SHP77 (cell line): ENCODE data around the gene TPRX1.
A peak's percentile ranks its signal among the peaks of the same experiment; 100 is the strongest.
"Not testable (repeated sequence)": the region's sequence is repeated elsewhere in the genome, so short reads cannot be mapped to it uniquely, and the experiment has no call there.

ENCODE experiments used
- DNase-seq, 2 experiments: peaks; one replicate each; lab custom pipeline; 2025; lab: John Stamatoyannopoulos, UW

TPRX1 gene

GRCh38 chr19:47802521-47803043 is 1.8 kb downstream of the TPRX1 start:
- no peak for DNase-seq

- DNase-seq, result no peak
These were observed 3.1 kb downstream of the TPRX1 start for GRCh38 chr19:47801270-47801669.

GRCh38 chr19:47798904-47799266 is 5.5 kb downstream of the TPRX1 start:
- DNase-seq, result no peak

- DNase-seq, result no peak
These were observed 6.1 kb downstream of the TPRX1 start for GRCh38 chr19:47797996-47798903.

DNA sequence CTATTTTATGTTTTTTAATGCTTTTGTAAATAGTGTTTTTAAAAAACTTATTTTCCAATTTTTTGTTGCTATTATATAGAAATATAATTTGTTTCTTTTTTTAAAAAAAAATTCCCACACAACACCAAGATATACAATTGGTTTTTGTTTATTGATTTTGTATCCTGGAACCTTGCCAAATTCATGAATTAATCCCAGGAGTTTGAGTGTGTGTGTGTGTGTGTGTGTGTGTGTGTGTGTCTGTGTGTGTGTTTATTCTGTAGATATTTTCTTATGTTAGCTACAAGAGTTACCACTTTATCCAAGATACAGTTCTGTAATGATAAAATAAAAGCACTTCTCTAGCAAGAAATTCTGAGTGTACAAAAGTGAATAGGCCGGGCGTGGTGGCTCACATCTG is 7.6 kb downstream of the TPRX1 start:
- no peak for DNase-seq

DNA sequence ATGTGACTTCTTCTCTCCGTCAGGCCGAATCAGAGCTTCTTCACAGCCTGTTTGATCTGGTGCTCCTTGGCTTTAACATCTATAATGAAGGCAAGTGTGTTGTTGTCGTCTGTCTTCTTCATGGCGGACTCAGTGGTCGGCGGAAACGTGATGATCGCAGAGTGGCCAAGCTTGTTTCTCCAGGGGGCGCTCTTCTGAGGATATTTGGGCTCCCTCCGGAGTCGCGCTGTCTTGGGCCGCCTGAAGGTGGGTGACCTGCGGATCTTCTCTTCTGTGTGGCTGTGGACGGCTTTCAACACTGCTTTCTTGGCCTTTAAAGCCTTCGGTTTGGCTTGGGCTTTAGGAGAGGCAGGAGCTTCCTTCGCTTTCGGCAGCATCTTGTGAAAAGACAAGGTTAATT is 9.8 kb downstream of the TPRX1 start:
- DNase-seq, result no peak

GRCh38 chr19:47792616-47793015 is 11.7 kb downstream of the TPRX1 start:
- DNase-seq, result no peak

GRCh38 chr19:47790398-47790814 is 13.9 kb downstream of the TPRX1 start:
- DNase-seq, result peak; percentile 57 to 78

DNA sequence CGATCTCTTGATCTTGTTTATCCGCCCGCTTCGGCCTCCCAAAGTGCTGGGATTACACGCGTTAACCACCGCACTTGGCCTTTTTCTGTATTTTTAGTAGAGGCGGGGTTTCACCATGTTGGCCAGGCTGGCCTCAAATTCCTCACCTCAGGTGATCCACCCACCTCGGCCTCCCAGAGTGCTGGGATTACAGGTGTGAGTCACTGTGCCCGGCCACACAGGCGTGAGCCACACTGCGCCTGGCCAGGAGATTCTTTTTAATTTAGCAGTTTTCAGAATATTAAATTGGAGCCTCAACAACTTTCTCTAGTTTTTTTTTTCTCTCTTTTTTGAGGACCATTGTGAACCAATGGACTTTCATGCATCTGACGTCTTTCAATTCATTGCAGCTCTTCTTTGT is 14.5 kb downstream of the TPRX1 start:
- DNase-seq, result not testable (repeated sequence)

DNA sequence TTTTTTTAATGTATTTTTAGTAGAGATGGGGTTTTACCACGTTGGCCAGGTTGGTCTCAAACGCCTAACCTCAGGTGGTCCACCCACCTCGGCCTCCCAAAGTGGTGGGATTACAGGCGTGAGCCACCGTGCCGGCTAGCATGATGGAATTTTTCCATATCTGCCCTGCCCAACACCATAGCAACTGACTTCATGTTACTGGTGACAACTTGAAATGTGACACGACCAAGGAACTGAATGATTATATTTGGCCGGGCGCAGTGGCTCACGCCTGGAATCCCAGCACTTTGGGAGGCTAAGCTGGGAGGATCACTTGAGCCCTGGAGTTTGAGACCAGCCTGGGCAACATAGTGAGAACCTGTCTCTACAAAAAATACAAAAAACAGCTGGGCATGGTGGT is 17.0 kb downstream of the TPRX1 start:
- not testable (repeated sequence) for DNase-seq

- no peak for DNase-seq
These were observed 17.8 kb downstream of the TPRX1 start for GRCh38 chr19:47786566-47786965.

- no peak for DNase-seq
These were observed 22.6 kb downstream of the TPRX1 start for GRCh38 chr19:47781590-47782262.

DNA sequence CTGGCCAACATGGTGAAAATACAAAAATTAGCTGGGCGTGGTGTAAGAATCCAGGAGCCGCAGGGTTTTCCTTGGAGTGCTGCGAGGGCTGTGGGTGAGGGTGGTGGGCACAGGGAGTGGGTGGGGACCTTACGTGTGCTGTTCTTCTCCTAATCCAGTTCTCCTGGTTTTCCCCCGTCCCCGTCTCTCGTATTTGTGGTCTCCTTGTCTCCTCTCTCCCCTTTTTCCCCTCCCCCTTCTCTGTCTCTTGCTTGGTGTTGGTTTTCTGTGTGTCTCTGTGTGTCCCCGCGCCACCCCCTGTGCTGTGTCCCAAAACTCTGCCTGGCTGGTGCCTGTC is 24.2 kb downstream of the TPRX1 start:
- no peak for DNase-seq

DNA sequence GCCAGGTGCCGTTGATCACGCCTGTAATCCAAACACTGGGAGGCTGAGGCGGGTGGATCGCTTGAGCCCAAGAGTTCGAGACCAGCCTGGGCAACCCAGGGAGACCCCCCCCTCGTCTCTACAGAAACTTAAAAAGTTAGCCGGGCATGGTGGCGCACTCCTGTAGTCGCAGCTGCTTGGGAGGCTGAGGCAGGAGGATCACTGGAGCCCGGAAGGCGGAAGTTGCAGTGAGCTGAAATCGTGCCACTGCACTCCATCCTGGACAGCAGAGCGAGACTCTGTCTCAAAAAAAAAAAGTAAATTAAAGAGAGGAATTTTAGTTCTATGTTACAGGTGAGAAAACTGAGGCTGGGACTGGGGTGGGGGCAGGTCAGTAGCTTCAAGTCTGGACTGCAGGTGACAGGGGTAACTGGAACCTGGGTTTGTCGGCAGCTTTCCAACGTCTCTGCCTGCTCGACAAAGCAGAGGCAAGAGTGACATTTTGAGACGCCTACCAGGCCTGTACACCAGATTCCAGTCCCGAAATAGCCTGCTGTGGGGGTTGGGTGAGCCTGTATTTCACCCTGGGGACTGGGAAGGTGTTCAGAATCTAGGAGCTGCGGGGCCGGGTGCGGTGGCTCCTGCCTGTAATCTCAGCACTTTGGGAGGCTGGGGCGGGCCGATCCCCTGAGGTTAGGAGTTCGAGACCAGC is 24.7 kb downstream of the TPRX1 start:
- no peak for DNase-seq

- DNase-seq, result no peak
These were observed 25.4 kb downstream of the TPRX1 start for GRCh38 chr19:47778954-47779351.

- peak; percentile 69 to 78 for DNase-seq
These were observed 26.1 kb downstream of the TPRX1 start, which contains the start of gene SELENOW for GRCh38 chr19:47778049-47778953. SELENOW (plus strand) TSS chr19:47778703; CDS start chr19:47778786, 83 bp downstream.

DNA sequence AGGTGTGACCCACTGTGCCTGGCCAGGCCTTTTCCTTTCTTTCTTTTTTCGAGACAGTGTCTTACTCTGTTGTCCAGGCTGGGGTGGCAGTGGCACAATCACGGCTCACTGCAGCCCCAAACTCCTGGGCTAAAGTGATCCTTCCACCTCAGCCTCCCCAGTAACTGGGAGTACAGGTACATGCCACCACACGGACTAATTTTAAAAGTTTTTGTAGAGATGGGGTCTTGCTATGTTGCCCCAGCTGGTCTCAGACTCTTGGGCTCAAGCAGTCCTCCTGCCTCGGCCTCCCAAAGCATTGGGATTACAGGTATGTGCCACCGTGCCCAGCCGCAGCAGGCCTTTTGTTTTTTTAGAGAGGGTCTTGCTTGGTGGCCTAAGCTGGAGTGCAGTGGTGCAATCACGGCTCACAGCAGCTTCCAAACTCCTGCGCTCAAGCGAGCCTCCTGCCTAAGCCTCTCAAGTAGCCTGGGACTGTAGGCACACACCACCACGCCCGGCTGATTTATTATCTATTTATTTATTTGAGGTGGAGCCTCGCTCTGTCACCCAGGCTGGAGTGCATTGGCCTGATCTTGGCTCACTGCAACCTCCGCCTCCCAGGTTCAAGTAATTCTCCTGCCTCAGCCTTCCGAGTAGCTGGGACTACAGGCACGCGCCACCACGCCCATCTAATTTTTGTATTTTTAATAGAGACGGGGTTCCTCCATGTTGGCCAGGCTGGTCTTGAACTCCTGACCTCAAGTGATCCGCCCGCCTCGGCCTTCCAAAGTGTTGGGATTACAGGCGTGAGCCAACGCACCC is 26.9 kb downstream of the TPRX1 start:
- peak in 1 of 2 experiments; percentile 9 for DNase-seq

GRCh38 chr19:47776568-47776967 is 27.8 kb downstream of the TPRX1 start:
- DNase-seq, result peak; percentile 57 to 63

- DNase-seq, result not testable (repeated sequence)
These were observed 33.1 kb downstream of the TPRX1 start for GRCh38 chr19:47771291-47771690.

- DNase-seq, result no peak
These were observed 34.8 kb downstream of the TPRX1 start for GRCh38 chr19:47769534-47769933.

DNA sequence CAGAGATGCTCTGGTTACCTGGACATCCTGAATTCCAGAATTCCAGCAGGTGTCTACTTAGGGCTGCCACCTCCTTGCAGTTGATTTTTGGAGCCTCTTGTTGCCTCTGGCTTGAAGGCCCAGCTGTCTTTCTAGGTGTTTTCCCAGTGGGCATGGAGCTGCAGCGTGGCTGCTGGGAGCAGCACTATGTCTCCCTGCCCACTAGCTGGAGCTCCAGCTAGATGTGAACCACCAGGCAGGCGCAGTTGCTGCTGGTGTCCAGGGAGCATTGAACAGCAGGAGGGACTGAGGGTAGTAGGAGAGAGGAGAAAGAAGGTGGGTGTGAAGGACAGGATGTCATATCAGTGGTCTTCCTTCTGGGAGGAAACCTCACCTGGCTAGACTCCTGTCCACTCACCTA is 35.7 kb downstream of the TPRX1 start:
- DNase-seq, result peak in 1 of 2 experiments; percentile 17
